HG02610 (cell line): ENCODE data around the gene ARL13B.

ENCODE experiments used
- ATAC-seq: cut with Tn5 transposase; IDR thresholded peaks from one replicate; pipeline ENCODE4 v1.9.1; 2021; ENCODE audit warnings: mild to moderate bottlenecking, moderate library complexity; ENCODE audit not compliant: unreplicated experiment

Gene ARL13B

GRCh38 chr3:94098452-94098851, 118.5 kb downstream of the ARL13B start:
- no peak for ATAC-seq

- ATAC-seq = no peak
Observed at GRCh38 chr3:94099311-94099710, 119.4 kb downstream of the ARL13B start.

GRCh38 chr3:94101860-94102259, 121.9 kb downstream of the ARL13B start:
- no peak for ATAC-seq
